ENCODE data around the gene ARHGAP19. TPM values are rescaled to one million over a fixed set of nuclear protein-coding genes. Genes with fewer than 3 reads are reported as not detected.

Gene ARHGAP19
- total RNA-seq, 2 donors from 2014 or later: 8.0 to 9.8 TPM

- TF ChIP-seq CTCF (IDR thresholded peaks at IDR 0.05): no peak
- Histone ChIP-seq H3K4me1 (peaks cover 8% of the 10 kb centered on the region), H3K9me3 (no peaks in the 10 kb centered on the region), H3K36me3 (no peaks in the 10 kb centered on the region), H3K4me3 (no peak overlapping the region), H3K9ac (ENCODE audit: low read depth in 2 of 2, low read length in 2 of 2) (peak overlapping the region in 1 of 2 donors; percentile 55), H3K27me3 (no peaks in the 10 kb centered on the region), H3K27ac (peak overlapping the region; percentile 62)
- peak; percentile 34 for DNase-seq
- intact Hi-C loops (cut with DNase I): no loop called here
Observed at GRCh38 chr10:97327348-97328294, 35.2 kb upstream of the ARHGAP19 start.

- DNase-seq: no peak
- Histone ChIP-seq H3K9ac (ENCODE audit: low read depth in 2 of 2, low read length in 2 of 2) (no peak overlapping the region), H3K4me1 (peaks cover 3% of the 10 kb centered on the region)
Observed at GRCh38 chr10:97325754-97326153, 33.3 kb upstream of the ARHGAP19 start.

GRCh38 chr10:97323501-97323900 is 31.1 kb upstream of the ARHGAP19 start:
- H3K4me1 ChIP-seq: peaks cover 3% of the 10 kb centered on the region
- no peak overlapping the region for H3K9ac ChIP-seq (ENCODE audit: low read depth in 2 of 2, low read length in 2 of 2)
- no peaks in the 10 kb centered on the region for H3K27me3 ChIP-seq
- H3K27ac ChIP-seq: no peak overlapping the region
- H3K36me3 ChIP-seq: no peaks in the 10 kb centered on the region
- H3K4me3 ChIP-seq: no peak overlapping the region
- no peak for DNase-seq
- intact Hi-C loops (cut with DNase I): no loop called here
- no peak for TF ChIP-seq CTCF (IDR thresholded peaks at IDR 0.05)
- no peaks in the 10 kb centered on the region for H3K9me3 ChIP-seq

More at GRCh38 chr10:97325754-97326153, 33.3 kb upstream of the ARHGAP19 start:
- Histone ChIP-seq H3K27ac (no peak overlapping the region), H3K36me3 (no peaks in the 10 kb centered on the region), H3K4me3 (no peak overlapping the region), H3K9me3 (no peaks in the 10 kb centered on the region), H3K27me3 (no peaks in the 10 kb centered on the region)
- no peak for TF ChIP-seq CTCF (IDR thresholded peaks at IDR 0.05)
- intact Hi-C loops (cut with DNase I): no loop called here

GRCh38 chr10:97321804-97322190 is 29.4 kb upstream of the ARHGAP19 start:
- Histone ChIP-seq H3K4me3 (no peak overlapping the region), H3K9me3 (no peaks in the 10 kb centered on the region), H3K27me3 (no peaks in the 10 kb centered on the region), H3K36me3 (no peaks in the 10 kb centered on the region), H3K9ac (ENCODE audit: low read depth in 2 of 2, low read length in 2 of 2) (no peak overlapping the region), H3K4me1 (peaks cover 3% of the 10 kb centered on the region), H3K27ac (no peak overlapping the region)
- intact Hi-C loops (cut with DNase I): no loop called here
- no peak for DNase-seq
- no peak for TF ChIP-seq CTCF (IDR thresholded peaks at IDR 0.05)

GRCh38 chr10:97321032-97321803 is 28.8 kb upstream of the ARHGAP19 start:
- no peak overlapping the region for H3K27ac ChIP-seq

More at GRCh38 chr10:97321032-97321803, 28.8 kb upstream of the ARHGAP19 start:
- TF ChIP-seq CTCF (IDR thresholded peaks at IDR 0.05): no peak
- Histone ChIP-seq H3K4me1 (peaks cover 3% of the 10 kb centered on the region), H3K9ac (ENCODE audit: low read depth in 2 of 2, low read length in 2 of 2) (peak overlapping the region; percentile 64 to 83), H3K27me3 (no peaks in the 10 kb centered on the region), H3K9me3 (no peaks in the 10 kb centered on the region), H3K4me3 (peak overlapping the region; percentile 80), H3K36me3 (no peaks in the 10 kb centered on the region)
- DNase-seq: peak; percentile 45
- intact Hi-C loops (cut with DNase I): no loop called here

Measured in colonic mucosa (tissue), 4 donors.